COR-L47 (cell line): Measurements from ENCODE around the gene DYNLT2.
"Not testable (repeated sequence)": the region's sequence is repeated elsewhere in the genome, so short reads cannot be mapped to it uniquely, and the experiment has no call there.

ENCODE experiments used
- DNase-seq: peaks from one replicate; lab custom pipeline; 2025; lab: John Stamatoyannopoulos, UW

DYNLT2 gene

DNA sequence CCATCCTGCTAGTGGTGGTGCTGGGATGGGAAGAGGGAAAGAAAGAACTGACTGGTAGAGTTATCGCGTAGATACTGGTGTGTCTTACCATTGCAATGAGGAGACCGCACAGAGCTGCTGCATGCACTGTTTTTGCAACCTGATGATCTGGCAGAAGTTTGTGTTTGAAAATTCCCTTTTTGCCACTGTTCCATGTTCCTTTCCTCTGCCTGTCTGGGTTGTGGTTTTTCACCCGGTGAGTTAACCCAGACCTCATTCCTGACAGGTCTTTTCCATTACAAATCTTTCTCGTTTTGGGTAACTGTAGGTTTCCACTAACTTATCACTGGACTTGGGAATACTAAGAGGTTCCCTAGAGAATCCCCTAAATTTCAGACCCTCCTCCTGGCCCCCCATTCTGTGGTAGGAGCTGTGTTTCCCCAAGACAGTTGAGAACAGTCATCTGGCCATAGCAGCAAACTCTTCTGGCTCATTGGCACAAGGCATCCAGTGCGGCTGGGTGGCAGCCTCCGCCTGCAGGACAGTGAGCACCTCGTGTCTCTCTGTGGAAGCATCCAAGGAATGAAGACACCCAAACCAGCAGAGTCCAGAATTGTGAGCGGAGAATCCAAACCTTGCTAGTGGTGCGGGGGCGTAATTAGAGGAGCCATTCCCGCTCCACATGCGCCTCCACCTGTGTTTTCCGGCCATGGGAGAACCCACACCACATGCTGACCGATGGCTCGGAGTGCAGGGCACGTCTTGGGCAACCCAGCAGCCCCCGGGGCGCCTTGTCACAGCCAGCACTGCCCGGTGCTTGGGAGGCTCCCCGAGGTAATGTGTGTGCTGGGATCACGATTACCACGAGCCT lies 32.8 kb upstream of the DYNLT2 start:
- DNase-seq, result no peak

DNA sequence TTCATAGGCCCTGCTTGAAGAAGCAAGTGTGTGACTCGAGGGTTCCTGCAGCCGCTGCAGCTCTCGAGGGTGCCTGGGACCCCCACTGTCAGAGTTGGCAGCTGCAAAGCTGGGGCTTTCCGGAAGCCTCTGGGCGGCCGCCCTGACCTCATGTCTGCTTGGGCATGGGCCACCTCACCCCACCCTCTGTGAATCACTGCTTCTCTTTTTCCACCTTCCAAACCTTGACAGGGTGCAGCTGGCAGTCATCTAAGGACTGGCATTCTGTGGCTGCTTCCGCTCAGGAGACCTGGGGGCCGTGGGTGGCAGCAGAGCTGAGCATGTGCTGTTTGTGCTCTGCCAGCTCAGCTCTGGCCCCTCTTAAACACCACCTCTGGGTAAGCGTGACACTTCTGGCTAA lies 32.0 kb upstream of the DYNLT2 start:
- DNase-seq, result no peak

DNA sequence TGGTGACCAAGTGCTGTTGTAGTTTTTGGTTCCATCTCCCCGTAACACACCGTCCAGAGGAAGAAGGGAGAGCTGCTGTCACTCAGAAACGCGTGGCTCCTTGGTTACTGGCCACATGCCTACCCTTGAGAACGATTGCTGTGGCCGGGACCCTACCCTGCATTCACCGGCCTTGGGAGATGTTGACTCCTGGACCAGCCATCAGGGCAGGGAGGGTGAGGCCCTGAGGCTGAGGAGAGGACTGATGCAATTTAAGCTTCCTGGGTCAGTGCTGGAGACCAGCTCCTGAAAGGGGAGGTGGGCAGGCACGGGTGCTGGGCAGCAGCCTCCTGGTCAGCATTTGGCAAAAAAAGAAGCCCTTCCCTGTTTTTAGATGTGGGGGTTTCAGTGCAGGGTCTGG lies 31.6 kb upstream of the DYNLT2 start:
- DNase-seq, result no peak

DNA sequence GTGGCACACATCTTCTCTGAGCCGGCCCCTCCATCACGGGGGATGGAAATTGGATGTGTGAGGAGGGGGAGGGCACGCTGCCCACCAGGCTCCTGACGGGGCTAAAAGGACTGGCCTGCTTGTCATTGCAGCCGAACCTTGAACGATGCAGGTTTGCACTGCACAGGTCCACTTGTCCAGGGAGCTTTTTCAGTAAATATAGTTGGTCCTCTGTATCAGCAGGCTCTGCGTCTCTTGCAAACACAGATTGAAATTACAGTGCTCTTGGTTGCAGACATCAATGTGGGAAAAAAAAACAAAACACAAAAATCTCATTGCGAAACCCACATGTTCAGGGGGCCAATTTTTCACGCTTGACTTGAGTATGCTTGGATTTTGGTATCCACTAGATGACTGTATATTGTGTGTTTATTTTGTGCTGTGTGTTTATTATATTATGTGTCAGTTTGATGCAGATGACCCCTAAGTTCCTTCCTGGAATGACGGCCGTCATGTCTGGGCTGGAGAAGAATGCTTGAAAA lies 29.3 kb upstream of the DYNLT2 start:
- DNase-seq, result no peak

DNA sequence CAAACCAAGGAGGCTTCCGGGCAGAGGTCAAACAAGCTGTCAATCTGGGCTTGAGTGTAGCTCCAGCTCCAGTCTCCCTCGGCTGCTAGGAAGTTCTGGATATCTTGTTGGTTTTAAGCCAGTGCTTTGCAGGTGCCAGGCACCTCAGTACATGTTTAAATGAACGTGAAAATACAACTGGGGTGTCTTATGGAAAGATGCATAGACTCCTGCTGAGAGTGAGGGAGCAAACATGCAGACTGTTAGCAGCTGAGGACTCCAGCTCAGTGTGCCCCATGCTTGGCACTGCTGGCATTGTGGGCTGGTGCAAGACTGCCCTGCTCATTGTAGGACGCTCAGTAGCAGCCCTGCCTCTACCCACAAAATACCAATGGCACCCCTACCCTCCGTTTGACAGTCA lies 28.5 kb upstream of the DYNLT2 start:
- DNase-seq, result no peak

DNA sequence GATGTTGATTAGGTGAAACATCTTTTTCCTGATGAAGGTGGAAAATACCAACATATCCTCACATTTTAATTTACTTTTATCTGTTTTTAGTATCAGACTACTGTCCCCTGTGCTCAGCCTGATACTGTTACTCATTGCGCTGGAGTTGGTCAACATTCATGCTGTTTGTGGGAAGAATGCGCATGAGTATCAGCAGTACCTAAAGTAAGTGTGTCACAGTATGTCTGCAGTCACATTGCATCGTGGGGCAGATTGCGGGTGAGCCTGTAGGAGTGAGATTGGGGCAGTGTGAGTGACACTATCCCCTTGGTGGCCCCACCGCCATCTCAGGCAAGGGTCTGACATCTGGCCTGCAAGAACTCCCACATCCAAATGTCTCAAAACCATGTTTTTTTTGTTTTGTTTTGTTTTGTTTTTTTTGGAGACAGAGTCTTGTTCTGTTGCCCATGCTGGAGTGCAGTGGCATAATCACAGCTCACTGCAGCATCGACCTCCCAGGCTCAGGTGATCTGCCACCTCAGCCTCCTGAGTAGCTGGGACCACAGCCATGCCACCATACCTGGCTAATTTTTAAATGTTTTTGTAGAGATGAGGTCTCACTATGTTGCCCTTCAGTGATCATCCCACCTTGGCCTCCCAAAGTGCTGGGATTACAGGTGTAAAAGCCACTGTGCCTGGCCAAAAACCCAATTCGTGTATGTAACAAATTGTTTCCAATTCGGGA lies 27.9 kb upstream of the DYNLT2 start:
- DNase-seq, result no peak

DNA sequence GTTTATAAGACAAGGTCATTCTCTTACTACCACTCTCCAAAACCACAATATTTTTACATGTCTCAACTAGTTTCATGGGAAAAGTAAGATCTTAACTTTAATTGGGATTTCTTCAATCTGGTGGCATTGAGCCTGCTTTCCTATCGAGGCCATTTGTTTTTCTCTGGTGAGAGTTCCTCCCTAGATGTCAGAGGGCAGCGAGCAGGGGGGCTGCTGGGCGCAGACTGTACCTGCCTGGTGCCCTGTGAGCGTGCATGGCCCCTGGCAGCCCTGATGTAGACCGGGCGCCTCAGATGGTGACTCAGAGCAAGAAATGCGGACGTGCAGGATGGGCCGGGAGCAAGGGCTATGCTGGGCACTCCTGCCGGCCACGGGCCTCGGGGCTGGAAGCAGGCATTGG lies 27.3 kb upstream of the DYNLT2 start:
- no peak for DNase-seq

DNA sequence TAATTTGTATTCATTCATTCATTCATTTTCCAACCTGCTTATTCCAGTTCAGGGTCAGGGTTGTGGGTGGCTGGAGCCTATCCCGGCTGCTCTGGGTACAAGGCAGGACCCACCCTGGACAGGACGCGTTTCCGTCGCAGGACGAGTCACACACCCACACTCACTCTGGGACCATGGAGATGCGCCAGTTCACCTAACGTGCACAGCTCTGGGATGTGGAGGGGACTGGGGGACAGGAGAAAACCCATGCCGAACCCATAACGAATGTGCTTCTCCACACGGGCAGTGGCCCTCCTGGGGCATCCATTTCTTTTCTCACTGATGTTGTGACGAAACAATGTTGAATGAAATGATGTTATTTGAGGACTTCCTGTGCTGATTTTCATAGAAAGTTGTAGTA lies 26.5 kb upstream of the DYNLT2 start:
- DNase-seq, result no peak

DNA sequence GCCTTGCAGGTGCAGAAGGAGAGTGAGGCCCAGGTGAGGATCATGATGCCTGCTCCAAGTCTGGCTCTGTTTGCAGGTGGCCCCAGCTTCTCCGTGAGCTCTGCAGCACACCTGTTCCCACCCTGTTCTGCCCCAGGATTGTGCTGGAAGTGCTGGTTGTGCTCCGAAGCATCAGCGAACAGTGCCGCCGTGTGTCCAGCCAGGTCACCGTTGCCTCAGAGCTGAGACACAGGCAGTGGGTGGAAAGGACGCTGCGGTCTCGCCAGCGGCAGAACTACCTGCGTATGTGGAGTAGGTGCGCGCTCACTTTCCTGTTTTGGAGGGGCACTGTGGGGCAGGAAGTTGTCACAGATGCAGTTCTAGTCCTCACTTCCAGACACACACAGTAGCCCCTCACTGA lies 25.0 kb upstream of the DYNLT2 start:
- DNase-seq, result no peak

DNA sequence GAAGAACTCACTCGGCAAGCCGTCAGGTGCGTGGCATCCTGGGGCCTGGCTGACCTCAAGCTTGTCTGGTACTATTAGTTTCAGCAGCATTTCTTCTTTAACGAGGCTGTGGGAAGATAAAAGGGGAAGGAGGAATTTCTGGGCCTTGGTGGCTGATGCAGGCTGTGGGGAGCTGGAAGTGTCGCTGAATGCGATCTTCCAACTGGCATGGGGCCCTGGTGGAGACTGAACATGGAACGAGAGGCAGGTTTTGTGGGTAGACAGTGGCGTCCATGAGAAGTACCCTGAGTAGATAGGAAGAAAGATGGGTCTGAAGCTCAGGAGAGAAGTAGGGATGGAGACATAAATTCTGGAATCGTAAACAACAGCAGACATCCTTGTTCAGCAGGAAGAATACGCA lies 23.9 kb upstream of the DYNLT2 start:
- DNase-seq, result no peak

DNA sequence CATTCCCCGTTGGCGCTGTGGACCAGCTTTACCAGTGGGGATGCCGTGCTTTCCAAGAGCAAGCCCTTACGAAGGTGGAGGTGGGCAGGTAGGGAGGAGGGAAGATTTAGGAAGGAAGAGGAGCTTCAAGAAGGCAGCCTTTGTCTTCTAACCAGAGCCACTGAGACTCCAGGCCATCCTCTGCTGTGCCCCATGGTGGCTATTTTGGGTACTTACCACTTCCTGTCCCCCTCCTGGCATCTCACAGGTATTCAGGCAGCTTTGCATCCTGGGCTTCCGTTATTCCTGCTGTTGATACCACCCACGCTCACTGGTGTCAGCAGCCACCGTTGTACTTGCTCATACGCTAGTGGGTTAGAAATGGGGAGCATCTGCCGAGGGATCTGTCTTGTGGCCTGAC lies 23.0 kb upstream of the DYNLT2 start:
- DNase-seq, result peak; percentile 4

DNA sequence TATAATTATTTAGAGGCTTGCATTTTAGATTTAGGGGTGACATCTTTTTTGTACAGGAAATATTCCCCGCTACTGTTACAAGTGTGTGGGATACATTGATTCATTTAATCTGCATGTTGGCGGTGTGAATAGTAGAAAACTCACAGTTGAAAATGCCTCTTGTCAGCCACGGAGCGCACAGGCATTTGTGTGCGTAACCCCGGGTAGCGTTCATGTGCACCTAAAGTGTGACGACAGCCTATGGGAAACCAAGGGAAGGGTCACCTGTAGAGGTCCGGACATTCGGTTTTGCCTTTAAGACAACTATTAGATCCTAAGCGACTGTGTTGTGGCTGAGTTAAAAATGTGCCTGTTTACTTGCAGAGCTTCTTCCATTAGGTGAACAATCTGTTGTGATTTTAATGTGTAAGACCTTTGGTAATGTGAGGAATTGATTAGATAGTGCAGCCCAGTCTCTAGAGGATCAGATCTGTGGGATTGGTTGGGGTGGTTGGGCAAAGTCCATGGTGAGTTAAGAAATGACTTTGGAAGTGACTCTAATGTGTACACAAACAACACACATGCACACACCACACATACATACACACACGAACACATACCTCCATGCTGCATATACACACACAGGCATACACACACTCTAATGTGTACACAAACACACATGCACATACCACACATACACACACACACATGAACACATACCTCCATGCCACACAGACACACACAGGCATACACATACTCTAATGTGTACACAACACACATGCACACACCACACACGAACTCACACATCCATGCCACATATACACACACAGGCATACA lies 15.8 kb upstream of the DYNLT2 start:
- no peak for DNase-seq

DNA sequence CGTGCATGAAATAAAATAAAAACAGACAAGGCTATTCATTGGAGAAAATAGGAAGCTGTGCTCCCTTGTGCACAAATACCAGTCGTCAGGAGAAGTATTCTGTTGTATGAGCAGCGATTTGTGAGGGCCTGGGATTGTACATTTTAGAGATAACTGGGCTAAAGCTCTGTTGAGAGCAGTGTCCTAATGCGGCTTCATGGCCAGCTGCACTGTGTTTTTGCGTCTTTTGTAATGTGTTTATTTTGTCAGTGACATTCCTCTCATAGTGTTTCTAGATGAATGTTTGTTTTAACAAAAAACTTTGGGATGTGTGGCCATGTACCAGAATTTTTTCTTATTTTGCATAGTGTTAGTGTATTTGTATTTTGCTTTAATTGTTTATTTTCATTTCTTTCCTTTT lies 14.9 kb upstream of the DYNLT2 start:
- DNase-seq, result no peak

DNA sequence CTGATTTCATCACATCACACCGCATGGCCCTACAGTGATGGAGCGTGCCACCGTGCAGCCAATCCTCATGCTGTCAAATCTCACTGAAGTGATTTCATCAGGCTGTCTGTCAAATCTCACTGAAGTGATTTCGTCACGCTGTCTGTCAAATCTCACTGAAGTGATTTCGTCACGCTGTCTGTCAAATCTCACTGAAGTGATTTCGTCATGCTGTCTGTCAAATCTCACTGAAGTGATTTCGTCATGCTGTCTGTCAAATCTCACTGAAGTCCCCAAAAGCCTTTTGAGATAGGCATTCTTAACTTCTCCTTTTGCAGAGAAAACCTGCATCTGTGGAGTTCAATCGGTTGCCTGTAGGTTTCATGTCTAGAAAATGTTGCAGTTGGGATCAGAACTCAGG lies 14.4 kb upstream of the DYNLT2 start:
- DNase-seq, result not testable (repeated sequence)

DNA sequence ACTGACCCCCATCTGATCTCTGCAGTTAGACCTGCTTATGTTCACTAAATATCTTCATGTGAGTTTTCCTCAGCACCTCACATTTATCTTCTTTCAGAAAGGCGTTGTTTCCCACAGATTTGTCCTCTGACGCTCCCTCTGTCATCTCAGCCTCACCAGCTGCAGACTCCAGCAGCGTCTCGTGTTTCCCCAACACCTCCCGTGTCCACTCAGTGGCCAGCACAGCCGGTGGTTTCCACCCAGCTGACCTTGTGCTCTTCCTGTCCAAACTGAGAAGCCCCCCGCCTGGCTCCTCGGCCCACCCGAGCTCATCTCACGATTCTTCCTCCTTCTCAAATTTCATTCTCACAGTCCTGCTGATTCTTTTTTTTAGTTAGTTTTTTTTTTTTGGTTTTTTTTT lies 12.5 kb upstream of the DYNLT2 start:
- no peak for DNase-seq

DNA sequence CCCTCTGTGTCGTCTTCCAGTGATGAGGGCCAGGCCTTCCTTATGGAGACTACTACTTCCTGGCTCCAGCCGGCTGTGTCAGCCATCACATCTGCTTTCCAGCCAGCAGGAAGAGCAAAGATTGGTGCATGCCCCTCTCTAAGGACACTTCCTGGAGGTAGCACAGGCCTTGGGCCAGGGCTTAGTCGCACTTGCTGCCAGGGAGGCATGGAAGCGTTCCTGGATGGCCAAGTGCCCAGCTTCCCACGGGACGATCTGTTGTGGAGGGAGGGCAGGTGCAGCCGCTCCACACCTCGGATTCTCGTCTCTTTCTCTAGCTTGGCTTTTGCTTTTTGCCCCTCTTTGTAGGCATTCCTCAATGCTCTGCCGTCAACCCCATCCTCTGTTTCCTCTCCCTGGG lies 11.9 kb upstream of the DYNLT2 start:
- no peak for DNase-seq

DNA sequence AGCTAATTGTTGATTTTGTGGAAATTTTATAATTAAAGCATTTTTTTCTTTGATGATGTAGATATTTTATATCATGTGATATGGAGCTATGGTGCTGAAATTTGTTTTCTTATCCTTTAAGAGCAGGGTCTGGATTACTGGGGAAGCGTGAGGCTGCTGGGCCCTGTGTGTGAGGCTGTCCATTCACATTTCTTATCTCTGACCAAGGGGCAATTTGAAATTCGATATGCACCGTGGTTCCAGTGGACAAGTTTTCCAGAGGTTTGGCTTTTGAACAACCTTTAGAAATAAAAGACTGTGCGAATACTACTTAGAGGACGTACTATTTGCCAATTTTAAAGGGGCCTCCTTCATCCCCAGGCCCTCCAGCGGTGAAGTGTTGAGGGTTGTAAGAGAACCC lies 3.8 kb upstream of the DYNLT2 start:
- DNase-seq, result no peak

DNA sequence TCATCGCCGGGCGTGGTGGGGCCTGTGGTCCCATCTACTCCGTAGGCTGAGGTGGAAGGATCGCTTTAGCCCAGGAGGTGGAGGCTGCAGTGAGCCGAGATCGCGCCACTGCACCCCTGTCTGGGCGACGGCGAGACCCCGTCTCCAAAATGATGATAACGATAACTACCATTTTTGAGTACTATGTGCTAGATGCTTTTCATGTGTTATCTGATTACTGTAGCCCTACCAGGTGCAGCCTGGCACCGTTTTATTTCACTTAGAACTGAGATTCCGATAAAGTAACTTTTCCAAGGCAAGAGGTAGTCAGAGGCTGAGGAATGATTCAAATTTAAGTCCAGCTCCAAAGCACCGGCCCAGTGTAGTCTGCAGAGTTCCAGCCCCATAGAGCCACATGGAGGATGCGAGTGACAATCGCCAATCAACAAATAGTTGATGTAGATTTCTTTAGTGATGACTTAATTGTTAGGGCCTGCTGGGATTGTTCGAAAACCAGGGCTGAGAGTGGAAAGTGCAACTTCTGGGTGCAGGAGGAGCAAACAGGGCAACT lies 777 bp upstream of the DYNLT2 start:
- DNase-seq, result no peak

DNA sequence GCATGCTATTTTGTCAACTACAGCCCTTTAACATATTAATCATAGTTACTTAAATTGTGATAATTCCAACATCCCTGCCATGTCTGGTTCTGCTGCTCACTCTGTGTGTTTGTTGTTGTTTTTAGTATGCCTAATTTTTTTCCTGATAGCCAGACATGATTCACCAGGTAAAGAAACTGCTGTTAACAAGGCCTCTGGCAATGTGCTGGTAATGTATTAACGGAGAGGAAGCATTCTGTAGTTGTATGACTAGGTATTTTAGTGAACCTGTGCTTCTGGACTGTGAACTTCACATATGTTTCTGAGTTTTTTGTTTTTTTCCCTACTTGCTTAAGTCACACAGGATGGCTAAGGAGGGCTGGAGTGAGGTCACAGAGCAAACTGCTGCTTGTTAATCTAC lies 4.8 kb downstream of the DYNLT2 start:
- no peak for DNase-seq

DNA sequence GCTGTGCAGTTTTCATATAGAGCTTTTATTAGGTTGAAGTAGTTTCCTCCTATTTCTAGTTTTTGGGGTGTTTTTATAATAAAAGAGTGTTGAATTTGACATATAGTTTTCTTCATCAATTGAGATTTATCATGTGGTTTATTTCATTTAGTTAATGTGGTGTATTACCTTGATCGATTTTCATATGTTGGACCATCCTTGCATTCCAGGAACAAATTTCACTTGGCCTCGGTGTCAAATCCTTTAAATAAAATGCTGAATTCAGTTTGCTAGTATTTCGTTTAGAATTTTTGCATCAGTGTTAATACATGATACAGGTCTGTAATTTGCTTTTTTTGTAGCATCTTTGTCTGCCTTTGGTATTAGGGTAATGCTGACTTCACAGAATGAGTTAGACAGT lies 6.0 kb downstream of the DYNLT2 start:
- DNase-seq, result no peak

DNA sequence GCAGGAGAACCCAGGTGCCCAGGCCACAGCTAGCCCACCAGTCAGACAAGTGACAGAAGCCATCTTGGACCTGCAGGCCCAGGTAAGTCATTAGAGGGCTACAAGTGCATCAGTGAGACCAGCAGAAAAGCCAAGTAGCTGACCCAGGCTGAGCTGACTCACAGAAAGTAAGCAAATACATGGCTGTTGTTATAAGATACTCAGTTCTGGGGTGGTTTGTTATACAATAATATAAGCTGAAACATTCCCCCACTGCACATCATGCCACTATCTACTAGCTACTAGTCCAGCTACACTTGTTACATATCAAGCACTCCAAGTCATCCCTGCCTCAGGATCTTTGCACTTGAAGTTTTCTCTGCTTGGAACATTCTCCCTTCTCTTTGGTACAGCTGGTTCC lies 10.0 kb downstream of the DYNLT2 start:
- no peak for DNase-seq

DNA sequence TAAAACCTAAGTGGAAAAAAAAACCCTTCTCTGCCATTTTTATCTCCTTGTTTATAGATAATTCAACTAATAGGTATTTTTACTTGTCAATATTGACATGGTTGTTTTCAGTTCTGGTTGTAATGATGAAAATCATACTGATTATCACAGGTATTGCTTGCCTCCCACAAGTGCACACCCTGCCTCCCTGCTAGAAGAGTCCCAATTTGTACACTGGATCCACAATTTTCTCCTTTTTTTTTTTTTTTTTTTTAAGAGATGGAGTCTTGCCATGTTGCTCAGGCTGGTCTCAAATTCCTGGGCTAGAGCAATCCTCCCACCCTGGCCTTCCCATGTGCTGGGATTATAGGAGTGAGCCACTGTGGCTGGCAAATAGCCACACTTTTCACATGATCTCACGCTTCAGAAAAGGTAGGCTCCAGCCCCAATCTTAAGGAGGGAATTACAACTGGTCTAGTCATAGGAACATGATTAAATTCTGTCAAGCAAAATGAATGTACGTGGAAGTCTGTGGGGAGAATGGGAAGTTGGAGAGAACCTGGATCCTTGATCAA lies 12.3 kb downstream of the DYNLT2 start:
- DNase-seq, result no peak
